Measurements from ENCODE around the gene TUBGCP3.

TUBGCP3 gene

GRCh38 chr13:112453207-112453829 lies 134.6 kb downstream of the TUBGCP3 start:
- no peak for DNase-seq (ENCODE audit: low read depth in 2 of 2)

GRCh38 chr13:112452380-112453206 lies 135.4 kb downstream of the TUBGCP3 start:
- no peak for DNase-seq (ENCODE audit: low read depth in 2 of 2)

GRCh38 chr13:112451512-112452379 lies 136.2 kb downstream of the TUBGCP3 start:
- no peak for DNase-seq (ENCODE audit: low read depth in 2 of 2)

- DNase-seq (ENCODE audit: low read depth in 2 of 2), result no peak
These were observed 137.1 kb downstream of the TUBGCP3 start for GRCh38 chr13:112450904-112451240.

- no peak for DNase-seq (ENCODE audit: low read depth in 2 of 2)
These were observed 137.6 kb downstream of the TUBGCP3 start for GRCh38 chr13:112450118-112450903.

- no peak for DNase-seq (ENCODE audit: low read depth in 2 of 2)
These were observed 138.4 kb downstream of the TUBGCP3 start for GRCh38 chr13:112449545-112449930.

- DNase-seq (ENCODE audit: low read depth in 2 of 2), result no peak
These were observed 139.1 kb downstream of the TUBGCP3 start for GRCh38 chr13:112448621-112449544.

GRCh38 chr13:112447761-112448603 lies 140.0 kb downstream of the TUBGCP3 start:
- no peak for DNase-seq (ENCODE audit: low read depth in 2 of 2)

- no peak for DNase-seq (ENCODE audit: low read depth in 2 of 2)
These were observed 140.6 kb downstream of the TUBGCP3 start for GRCh38 chr13:112447306-112447705.

GRCh38 chr13:112446867-112447266 lies 141.1 kb downstream of the TUBGCP3 start:
- no peak for DNase-seq (ENCODE audit: low read depth in 2 of 2)

GRCh38 chr13:112446347-112446861 lies 141.5 kb downstream of the TUBGCP3 start:
- no peak for DNase-seq (ENCODE audit: low read depth in 2 of 2)

GRCh38 chr13:112445411-112446271 lies 142.3 kb downstream of the TUBGCP3 start:
- DNase-seq (ENCODE audit: low read depth in 2 of 2), result no peak

- DNase-seq (ENCODE audit: low read depth in 2 of 2), result no peak
These were observed 143.2 kb downstream of the TUBGCP3 start for GRCh38 chr13:112444416-112445399.

- DNase-seq (ENCODE audit: low read depth in 2 of 2), result no peak
These were observed 144.0 kb downstream of the TUBGCP3 start for GRCh38 chr13:112443995-112444311.

- DNase-seq (ENCODE audit: low read depth in 2 of 2), result no peak
These were observed 144.6 kb downstream of the TUBGCP3 start for GRCh38 chr13:112443191-112443994.

GRCh38 chr13:112442483-112443090 lies 145.4 kb downstream of the TUBGCP3 start:
- DNase-seq (ENCODE audit: low read depth in 2 of 2), result no peak

Data from stimulated activated CD8-positive, alpha-beta memory T cell treated with anti-CD3 and anti-CD28 coated beads, Interleukin-7, amount 100 ng/mL, for 1 hour (primary cell).